PC-9 (cell line): ENCODE data around the gene CALM1. TPM values are rescaled to one million over a fixed set of nuclear protein-coding genes. Genes with fewer than 3 reads are reported as not detected.

Source experiments
- BruUV-seq: library from RNA; stranded (reverse); fragments of 400-500 nt; replicated peaks from 2 replicates; lab custom pipeline; 2021; lab: Mats Ljungman, UMichigan
- CTCF ChIA-PET: fragments of 300-600 bp; sonication (Branson Sonifier 250); formaldehyde crosslinking; loops from one replicate; lab custom pipeline; 2022; ENCODE audit warnings: antibody characterized with exemption; lab: Charles Lee
- POLR2A ChIA-PET: fragments of 300-600 bp; sonication (Branson Sonifier 250); formaldehyde crosslinking; loops from one replicate; lab custom pipeline; 2022; ENCODE audit warnings: antibody characterized with exemption; ENCODE audit not compliant: unreplicated experiment; lab: Charles Lee
- DNase-seq, 2 experiments: peaks; one replicate each; pipeline versions ENCODE4 v3.0.0 to v3.0.0-alpha.2; 2015 to 2022; ENCODE audit warnings: mixed read lengths in 1 of 2
- H2AFZ ChIP-seq: fragments of 200-600 bp; sonication (generic); 2 replicates; pipeline ENCODE4 v1.8.1; 2017; ENCODE audit warnings: antibody characterized with exemption
- H3F3A ChIP-seq: fragments of 200-600 bp; sonication (generic); 2 replicates; pipeline ENCODE4 v1.8.1; 2017; ENCODE audit warnings: antibody characterized with exemption, mild to moderate bottlenecking, low read depth; ENCODE audit not compliant: insufficient read depth
- H3K27ac ChIP-seq: fragments of 200-600 bp; sonication (generic); 2 replicates; pipeline ENCODE4 v1.6.1; 2016; ENCODE audit warnings: mixed run types
- H3K27me3 ChIP-seq: fragments of 200-600 bp; sonication (generic); 2 replicates; pipeline ENCODE4 v1.6.1; 2016; ENCODE audit warnings: low read depth, mixed run types; ENCODE audit not compliant: insufficient read depth
- H3K36me3 ChIP-seq: fragments of 200-600 bp; sonication (generic); 2 replicates; pipeline ENCODE4 v1.6.1; 2016; ENCODE audit warnings: low read depth, mixed run types
- H3K4me1 ChIP-seq: fragments of 200-600 bp; sonication (generic); replicated peaks from 2 replicates; pipeline ENCODE4 v1.6.1; 2016; ENCODE audit warnings: mixed run types; ENCODE audit not compliant: insufficient read depth
- H3K4me2 ChIP-seq: fragments of 200-600 bp; sonication (generic); 2 replicates; pipeline ENCODE4 v1.6.1; 2017; ENCODE audit warnings: mixed run types
- H3K4me3 ChIP-seq: fragments of 200-600 bp; sonication (generic); 2 replicates; pipeline ENCODE4 v1.6.1; 2016; ENCODE audit warnings: mixed run types
- H3K79me2 ChIP-seq: fragments of 200-600 bp; sonication (generic); 2 replicates; pipeline ENCODE4 v1.6.1; 2017; ENCODE audit warnings: low read depth, mixed run types
- H3K9me2 ChIP-seq: fragments of 200-600 bp; sonication (generic); 2 replicates; pipeline ENCODE4 v1.8.1; 2017; ENCODE audit warnings: mild to moderate bottlenecking; ENCODE audit not compliant: insufficient read depth
- H3K9me3 ChIP-seq: fragments of 200-600 bp; sonication (generic); 2 replicates; pipeline ENCODE4 v1.8.1; 2016; ENCODE audit warnings: low read depth; ENCODE audit not compliant: insufficient read depth
- H4K20me1 ChIP-seq: fragments of 200-600 bp; sonication (generic); 2 replicates; pipeline ENCODE4 v1.8.1; 2017; ENCODE audit not compliant: insufficient read depth
- CTCF ChIP-seq: fragments of 200-600 bp; sonication (generic); conservative IDR thresholded peaks from 2 replicates; pipeline ENCODE4 v1.6.1; 2017; ENCODE audit warnings: mixed run types, antibody characterized with exemption, mild to moderate bottlenecking, moderate library complexity
- EZH2 ChIP-seq: fragments of 200-600 bp; sonication (generic); IDR thresholded peaks from 2 replicates; pipeline ENCODE4 v1.8.0; 2017; ENCODE audit warnings: antibody characterized with exemption, low read depth
- intact Hi-C: fragments of 100-400 bp; cut with micrococcal nuclease; formaldehyde crosslinking; loops from one replicate; pipeline ENCODE4 v1.10.0; 2022; ENCODE audit not compliant: unreplicated experiment
- total RNA-seq: library from RNA; stranded (reverse); gene quantifications from 2 replicates; pipeline ENCODE4 v1.2.3, GENCODE V29; 2021

Gene CALM1
- total RNA-seq, 1 experiment from 2014 or later, result 103 TPM

DNA sequence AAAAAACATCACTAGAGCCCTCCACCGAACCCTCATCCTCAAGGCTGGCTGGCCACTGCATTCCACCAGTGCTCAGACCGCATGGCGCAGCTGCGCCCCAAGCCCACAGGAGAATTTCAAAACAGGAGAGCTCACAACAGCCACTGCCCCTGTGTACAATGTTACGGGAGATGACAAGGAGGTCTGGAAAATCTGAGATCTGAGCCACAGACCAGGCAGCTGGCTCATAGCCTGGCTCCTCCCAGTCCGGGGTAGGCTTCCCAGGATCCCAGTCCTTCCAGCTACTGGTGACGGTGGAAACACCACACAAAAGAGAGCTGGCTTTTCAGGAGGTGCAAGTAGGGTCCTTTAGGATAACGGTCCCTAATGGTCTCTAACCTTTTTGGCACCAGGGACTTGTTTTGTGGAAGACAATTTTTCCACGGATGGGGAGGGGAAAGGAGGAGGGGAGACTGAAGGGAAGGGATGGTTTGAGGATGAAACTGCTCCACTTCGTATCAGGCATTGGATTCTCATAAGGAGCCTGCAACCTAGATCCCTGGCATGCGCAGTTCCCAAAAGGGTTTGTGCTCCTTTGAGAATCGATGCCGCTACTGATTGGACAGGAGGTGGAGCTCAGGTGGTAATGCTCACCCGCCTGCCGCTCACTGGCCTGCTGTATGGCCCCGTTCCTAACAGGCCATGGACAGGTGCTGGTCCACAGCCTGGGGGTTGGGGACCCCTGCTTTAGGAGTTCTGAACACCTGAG is 42.1 kb upstream of the CALM1 start:
- Histone ChIP-seq H3K79me2 (no peaks in the 10 kb centered on the region), H3K36me3 (no peaks in the 10 kb centered on the region), H3K27ac (no peak overlapping the region), H3K9me3 (no peaks in the 10 kb centered on the region), H4K20me1 (no peaks in the 10 kb centered on the region), H3F3A (no peaks in the 10 kb centered on the region), H3K4me2 (no peak overlapping the region), H3K4me3 (no peak overlapping the region), H3K9me2 (no peaks in the 10 kb centered on the region), H2AFZ (no peak overlapping the region), H3K27me3 (no peaks in the 10 kb centered on the region), H3K4me1 (no peaks in the 10 kb centered on the region)
- BruUV-seq, result no TSS peak
- no peak for DNase-seq
- ChIA-PET CTCF (no interaction called here), POLR2A (no interaction called here)
- intact Hi-C loops, result no loop called here
- TF ChIP-seq CTCF (no peak), EZH2 (no peak)

DNA sequence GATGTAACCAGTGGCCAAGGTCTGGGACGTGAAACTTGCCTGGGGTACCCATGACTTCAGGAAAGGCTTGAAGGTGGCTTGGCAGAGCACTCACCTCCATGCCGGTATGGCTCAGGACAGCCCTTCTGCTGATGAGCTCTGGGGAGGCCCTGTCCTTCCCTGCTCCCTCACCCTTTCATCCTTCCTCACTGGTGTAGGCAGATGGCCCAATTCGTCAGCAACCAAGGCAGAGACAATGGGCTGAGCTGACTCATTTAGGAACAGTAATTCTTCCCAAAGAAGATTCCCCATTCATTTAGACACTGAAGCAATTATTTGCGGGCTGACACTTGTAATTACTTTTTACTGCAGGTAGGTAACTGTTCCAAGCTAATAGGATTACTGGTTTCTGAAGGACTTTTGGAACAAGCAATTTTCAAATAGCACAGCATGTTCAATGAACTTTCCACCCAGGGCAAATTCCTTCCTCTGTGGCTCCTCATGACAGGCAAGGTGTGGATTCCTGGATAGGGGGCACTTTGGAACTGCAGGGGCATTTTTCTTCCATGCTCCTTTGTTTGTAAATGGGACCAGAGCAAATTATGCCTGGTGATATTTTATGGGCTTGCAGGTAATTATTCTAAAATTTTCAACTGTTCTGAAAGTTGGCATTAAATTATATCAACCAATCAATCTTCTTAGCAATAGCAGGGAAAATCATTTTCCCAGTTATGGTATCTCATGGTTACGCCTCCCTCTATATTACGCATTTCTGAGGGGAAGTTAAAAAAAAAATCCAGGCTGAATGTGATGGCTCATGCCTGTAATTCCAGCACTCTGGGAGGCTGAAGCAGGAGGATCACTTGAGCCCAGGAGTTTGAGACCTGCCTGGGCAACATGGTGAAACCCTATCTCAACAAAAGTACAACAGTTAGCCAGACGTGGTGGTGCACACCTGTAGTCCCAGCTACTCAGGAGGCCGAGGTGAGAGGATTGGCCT is 41.0 kb upstream of the CALM1 start:
- Histone ChIP-seq H3K9me3 (no peaks in the 10 kb centered on the region), H3K4me2 (no peak overlapping the region), H3K36me3 (no peaks in the 10 kb centered on the region), H3K27me3 (no peaks in the 10 kb centered on the region), H3F3A (no peaks in the 10 kb centered on the region), H3K27ac (no peak overlapping the region), H2AFZ (no peak overlapping the region), H3K4me1 (no peaks in the 10 kb centered on the region), H3K9me2 (no peaks in the 10 kb centered on the region), H3K79me2 (no peaks in the 10 kb centered on the region), H3K4me3 (no peak overlapping the region), H4K20me1 (no peaks in the 10 kb centered on the region)
- no peak for TF ChIP-seq CTCF
- TF ChIP-seq EZH2, result no peak
- ChIA-PET POLR2A (no interaction called here), CTCF (no interaction called here)
- DNase-seq, result no peak
- no TSS peak for BruUV-seq
- intact Hi-C loops, result no loop called here

GRCh38 chr14:90356925-90357324 is 39.9 kb upstream of the CALM1 start:
- H3K4me1 ChIP-seq, result no peaks in the 10 kb centered on the region
- no peaks in the 10 kb centered on the region for H3K36me3 ChIP-seq
- ChIA-PET CTCF (no interaction called here), POLR2A (no interaction called here)
- no peaks in the 10 kb centered on the region for H4K20me1 ChIP-seq
- no peak for TF ChIP-seq CTCF
- no peak for TF ChIP-seq EZH2
- intact Hi-C loops, result no loop called here
- no peaks in the 10 kb centered on the region for H3F3A ChIP-seq
- H3K4me2 ChIP-seq, result no peak overlapping the region
- no TSS peak for BruUV-seq
- no peaks in the 10 kb centered on the region for H3K9me3 ChIP-seq
- no peak overlapping the region for H2AFZ ChIP-seq
- no peaks in the 10 kb centered on the region for H3K27me3 ChIP-seq
- no peak overlapping the region for H3K4me3 ChIP-seq
- no peaks in the 10 kb centered on the region for H3K79me2 ChIP-seq
- DNase-seq, result no peak
- H3K27ac ChIP-seq, result no peak overlapping the region
- no peaks in the 10 kb centered on the region for H3K9me2 ChIP-seq
